K562 (cell line): ENCODE results near the gene SHF. TPM values are rescaled to one million over a fixed set of nuclear protein-coding genes. Genes with fewer than 3 reads are reported as not detected.

Experiments used
- ATAC-seq: fragments of 200-7000 bp; cut with Tn5 transposase; 3 replicates; pipeline ENCODE4 v1.9.1; 2020; ENCODE audit warnings: moderate library complexity
- BruUV-seq: library from RNA; stranded (reverse); fragments of 400-500 nt; replicated peaks from 2 replicates; lab custom pipeline; 2021; lab: Mats Ljungman, UMichigan
- CTCF ChIA-PET: fragments of 300-600 bp; formaldehyde crosslinking; extraction: SDS; loops from one replicate; lab custom pipeline; 2021; ENCODE audit warnings: low intra/inter-chr PET ratio; lab: Yijun Ruan, JAX
- POLR2A ChIA-PET: fragments of 300-600, 350-650 bp; sonication (Branson Sonifier 250); formaldehyde crosslinking; extraction: SDS; loops from one replicate; lab custom pipeline; 2021; ENCODE audit warnings: antibody characterized with exemption, inconsistent platforms; lab: Yijun Ruan, JAX
- DNase-seq, 4 experiments: peaks; one replicate each; pipeline versions ENCODE4 v3.0.0 to v3.0.0-alpha.2; 2011 to 2018; ENCODE audit warnings: low spot score in 3 of 4, mixed read lengths in 3 of 4; ENCODE audit errors: extremely low read depth in 1 of 4
- FAIRE-seq: peaks from 2 replicates; lab custom pipeline; 2011; peaks lifted over from hg19 to GRCh38; lab: Jason Lieb, UNC
- H2AFZ ChIP-seq: 2 replicates; pipeline ENCODE4 v1.6.0; 2011; ENCODE audit warnings: low read depth, low read length, control low read depth, inconsistent platforms
- H3K27ac ChIP-seq: fragments of 200-600 bp; 3 replicates; pipeline ENCODE4 v1.8.0; 2011; ENCODE audit warnings: low read depth, mild to moderate bottlenecking, control low read depth, inconsistent platforms, low read length, moderate library complexity, mixed read lengths; ENCODE audit errors: extremely low read depth
- H3K27me3 ChIP-seq, 2 experiments: fragments of 300-600 bp in 1 of 2; 2 replicates in 1 of 2; 3 replicates in 1 of 2; pipeline versions ENCODE4 v1.6.0 to v1.8.0; 2011; ENCODE audit warnings: inconsistent platforms in 2 of 2, low read length in 2 of 2, mild to moderate bottlenecking in 1 of 2, mixed read lengths in 1 of 2, moderate library complexity in 1 of 2; ENCODE audit not compliant: control insufficient read depth in 2 of 2, insufficient read depth in 2 of 2
- H3K36me3 ChIP-seq: fragments of 300-600 bp; 3 replicates; pipeline ENCODE4 v1.8.0; 2011; ENCODE audit warnings: mild to moderate bottlenecking, low read length, inconsistent platforms; ENCODE audit not compliant: control insufficient read depth, insufficient read depth
- H3K4me1 ChIP-seq, 2 experiments: fragments of 200-600 bp in 1 of 2; replicated peaks in 1 of 2; 2 replicates in 1 of 2; 3 replicates in 1 of 2; pipeline versions ENCODE4 v1.5.1 to v1.8.0; 2011; ENCODE audit warnings: inconsistent platforms in 2 of 2, low read length in 2 of 2, mild to moderate bottlenecking in 1 of 2, mixed read lengths in 1 of 2, moderate library complexity in 1 of 2; ENCODE audit not compliant: control insufficient read depth in 2 of 2, insufficient read depth in 2 of 2
- H3K4me2 ChIP-seq: 2 replicates; pipeline ENCODE4 v1.6.1; 2011; ENCODE audit warnings: low read length, control low read depth, inconsistent platforms, mixed read lengths; ENCODE audit not compliant: insufficient read depth
- H3K4me3 ChIP-seq: fragments of 200-600 bp; sonication (generic), shearing (Covaris generic); 2 replicates; pipeline ENCODE4 v1.5.1; 2016; ENCODE audit warnings: control low read depth, inconsistent platforms
- H3K79me2 ChIP-seq: fragments of 200-600 bp; 3 replicates; pipeline ENCODE4 v1.8.0; 2011; ENCODE audit warnings: low read length, inconsistent platforms; ENCODE audit not compliant: control insufficient read depth, insufficient read depth
- H3K9ac ChIP-seq, 2 experiments: 2 replicates each; pipeline versions ENCODE4 v1.6.0 to v1.6.1; 2011; ENCODE audit warnings: low read depth in 2 of 2, low read length in 2 of 2, control low read depth in 1 of 2, inconsistent platforms in 1 of 2, mild to moderate bottlenecking in 1 of 2, mixed read lengths in 1 of 2; ENCODE audit not compliant: insufficient read depth in 1 of 2
- H3K9me1 ChIP-seq: one replicate; pipeline ENCODE4 v1.6.0; 2011; ENCODE audit warnings: inconsistent platforms, mild to moderate bottlenecking, low read length, moderate library complexity; ENCODE audit not compliant: control insufficient read depth, insufficient read depth
- H3K9me3 ChIP-seq: replicated peaks from 2 replicates; pipeline ENCODE4 v1.5.1; 2011; ENCODE audit warnings: low read depth, low read length, inconsistent platforms; ENCODE audit not compliant: control insufficient read depth, insufficient read depth
- H4K20me1 ChIP-seq: replicated peaks from 2 replicates; pipeline ENCODE4 v1.6.1; 2011; ENCODE audit warnings: low read length, inconsistent platforms, mixed read lengths; ENCODE audit not compliant: control insufficient read depth, insufficient read depth
- NR2C1 ChIP-seq, 2 experiments: fragments of 450-650 bp; IDR thresholded peaks; 2 replicates each; pipeline ENCODE4 v1.6.1; 2017; ENCODE audit warnings: mild to moderate bottlenecking in 2 of 2, antibody characterized with exemption in 1 of 2, inconsistent platforms in 1 of 2, missing compliant biosample characterization in 1 of 2, missing genetic modification characterization in 1 of 2
- NR2C2 ChIP-seq, 2 experiments: fragments of 200-800 bp in 1 of 2; sonication (Bioruptor generic) in 1 of 2; sonication (generic) in 1 of 2; formaldehyde crosslinking in 1 of 2; IDR thresholded peaks; 2 replicates each; pipeline versions ENCODE4 v1.6.1 to v1.8.0; 2016 to 2022; ENCODE audit warnings: mild to moderate bottlenecking in 1 of 2, missing compliant biosample characterization in 1 of 2, missing genetic modification characterization in 1 of 2, missing genetic modification reagents in 1 of 2
- POLR2AphosphoS2 ChIP-seq: IDR thresholded peaks from 2 replicates; pipeline ENCODE4 v1.6.1; 2012; ENCODE audit warnings: low read length, improper control_type of control experiment
- WGBS: fragments of 100-300 bp; shearing (Covaris generic); methylation state at CpG from one replicate; pipeline ENCODE4 v1.1.6; 2016; ENCODE audit warnings: low coverage, mixed read lengths; ENCODE audit not compliant: insufficient coverage; ENCODE audit errors: missing lambda C conversion rate; 5-methylcytosine and 5-hydroxymethylcytosine counted together
- in situ Hi-C: fragments of 300-500 bp; cut with MboI; formaldehyde crosslinking; loops from 4 replicates; pipeline ENCODE4 v1.15.0; 2018; ENCODE audit warnings: inconsistent platforms, mixed read lengths
- intact Hi-C: fragments of 100-400 bp; cut with micrococcal nuclease; formaldehyde crosslinking; loops from 2 replicates; pipeline ENCODE4 v1.14.2; 2022
- polyA plus RNA-seq, 8 experiments: library from polyadenylated mRNA; depleted of rRNA in 4 of 8; stranded (reverse) in 5 of 8; unstranded in 3 of 8; fragments of >200 nt; fragmentation: Nextera tagmentation in 2 of 8; fragmentation: Illumina TruSeq in 1 of 8; extraction: Ambion mirVana in 2 of 8; extraction: Trizol in 1 of 8; gene quantifications; 2 replicates each; pipeline versions ENCODE4 v1.2.1 to v1.2.3, GENCODE V29; 2011 to 2014; ENCODE audit warnings: inconsistent platforms in 1 of 8, missing spikeins in 1 of 8
- total RNA-seq, 7 experiments: library from RNA; depleted of rRNA in 6 of 7; stranded (reverse); fragments of >200 nt in 6 of 7; fragmentation: Illumina TruSeq in 2 of 7; extraction: Trizol in 2 of 7; gene quantifications; 2 replicates each; pipeline versions ENCODE4 v1.2.1 to v1.2.3, GENCODE V29; 2011 to 2021; ENCODE audit warnings: low replicate concordance in 1 of 7

The SHF gene
- total and polyA plus RNA-seq, 9 of the 15 experiments (the other 6 are each of a cell fraction or from before 2014, with no cell fraction given) = 0.51 to 2.2 (median 0.85) TPM; not detected in 2

GRCh38 chr15:45138814-45139765, 48.7 kb downstream of the SHF start:
- DNase-seq (no peak), ATAC-seq (peak; percentile 39; the same call in 2 of the 3 replicates), FAIRE-seq (no peak)
- in situ Hi-C loops = no loop called here
- CTCF ChIA-PET = no interaction called here
- H3K4me3 ChIP-seq = no peak overlapping the region
- no peaks in the 10 kb centered on the region for H3K9me1 ChIP-seq
- H3K36me3 ChIP-seq = no peaks in the 10 kb centered on the region
- WGBS = 26% methylated on average over 12 of the region's 12 CpGs
- TF ChIP-seq NR2C2 (CRISPR knock-in tag; IDR thresholded peaks at IDR 0.05) (peak; percentile 30; the same call in 1 of the 2 replicates), NR2C2 (tag; IDR thresholded peaks at IDR 0.05) (peak; percentile 46; the same call in 1 of the 2 replicates), POLR2AphosphoS2 (no peak), NR2C1 (IDR thresholded peaks at IDR 0.05) (peak; percentile 67), NR2C1 (tag; IDR thresholded peaks at IDR 0.05) (peak; percentile 70)
- H3K27ac ChIP-seq = no peak overlapping the region
- H3K9me3 ChIP-seq = no peaks in the 10 kb centered on the region
- H3K4me2 ChIP-seq = no peak overlapping the region
- peaks cover 6 to 27% of the 10 kb centered on the region in 2 experiments; a peak in 4 of 5 replicates for H3K27me3 ChIP-seq
- intact Hi-C loops = no loop called here
- peaks cover 0 to 8% of the 10 kb centered on the region in 2 experiments; a peak in 2 of 5 replicates for H3K4me1 ChIP-seq
- H3K79me2 ChIP-seq = no peaks in the 10 kb centered on the region
- peak overlapping the region in 1 of 2 experiments; percentile 74; a peak in 2 of 4 replicates for H3K9ac ChIP-seq
- POLR2A ChIA-PET = interaction anchor here (0.8 kb wide), 1 partner anchor 24 kb away, joined by 3 read pairs; no protein-coding TSS in a partner anchor
- no peak overlapping the region for H2AFZ ChIP-seq
- no TSS peak for BruUV-seq
- 0 out of 2 replicates have a peak, but pooled peaks cover 3% of the 10 kb centered on the region for H4K20me1 ChIP-seq
